ENCODE data around the gene OR11A1.
"Not testable (repeated sequence)": the region's sequence is repeated elsewhere in the genome, so short reads cannot be mapped to it uniquely, and the experiment has no call there.

OR11A1 gene

DNA sequence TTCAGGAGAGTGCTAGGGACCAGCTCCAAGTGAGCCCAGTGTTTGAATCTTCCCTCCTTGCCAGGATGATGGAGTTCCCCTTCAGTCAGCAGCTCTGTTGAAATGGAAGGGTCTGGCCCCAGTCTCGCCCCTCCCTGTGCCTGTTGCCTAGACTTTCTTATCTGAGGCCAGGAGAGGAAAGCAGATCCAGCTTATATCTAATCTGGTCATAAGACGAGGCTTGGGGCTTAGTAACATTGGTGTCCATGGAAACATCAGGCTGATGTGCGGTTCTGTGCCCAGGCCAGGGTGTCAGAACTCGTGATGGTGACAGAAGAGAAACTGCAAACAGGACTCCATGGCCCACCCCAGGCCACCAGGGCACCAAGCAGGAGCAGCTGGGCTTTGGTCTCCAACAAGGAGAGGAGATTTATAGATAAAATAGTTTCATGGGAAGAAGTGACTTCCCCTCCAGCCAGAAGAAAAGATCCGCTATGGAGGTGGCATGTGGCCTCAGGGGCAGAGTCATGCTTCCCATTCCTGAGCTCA is 21.1 kb upstream of the OR11A1 start:
- DNase-seq = no peak

DNA sequence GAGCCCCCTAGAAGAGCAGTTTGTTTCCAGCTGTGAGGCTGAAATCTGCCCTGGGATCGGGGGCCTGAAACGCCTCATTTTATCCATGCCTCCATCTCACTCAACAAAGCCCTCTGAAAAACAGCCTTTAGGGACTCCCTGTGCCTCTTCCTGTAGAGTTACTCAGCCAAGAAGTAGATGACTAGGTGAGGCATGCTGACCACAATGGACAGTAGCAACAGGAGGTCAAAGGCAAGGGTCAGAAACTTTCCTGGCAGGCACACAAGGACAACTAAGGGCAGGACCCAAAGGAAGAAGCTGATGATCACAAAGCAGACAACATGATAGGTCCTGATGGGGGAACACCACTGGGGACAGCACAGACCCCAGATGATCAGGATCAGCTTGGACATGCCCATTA is 18.1 kb upstream of the OR11A1 start:
- no peak for DNase-seq

DNA sequence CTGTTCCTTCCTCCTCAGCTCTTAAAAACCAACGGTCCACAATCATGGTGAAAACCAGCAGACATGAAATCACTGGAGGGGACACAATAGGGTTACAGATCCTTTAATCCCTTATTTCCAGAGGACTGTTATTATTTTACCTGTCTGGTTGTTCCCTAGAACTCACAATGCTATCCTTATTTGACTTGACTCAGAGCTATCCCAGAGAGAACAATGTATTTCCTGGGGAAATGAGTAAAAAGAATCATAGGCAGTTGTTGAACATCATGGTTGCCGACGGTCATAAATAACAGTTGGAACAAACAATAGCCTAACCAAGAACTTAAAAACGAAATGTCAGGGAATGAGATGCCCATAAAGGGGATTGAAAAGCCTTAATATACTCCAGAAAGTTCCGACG is 9.4 kb upstream of the OR11A1 start:
- DNase-seq = no peak

- no peak for DNase-seq
These were observed 8.9 kb upstream of the OR11A1 start for GRCh38 chr6:29465801-29466200.

DNA sequence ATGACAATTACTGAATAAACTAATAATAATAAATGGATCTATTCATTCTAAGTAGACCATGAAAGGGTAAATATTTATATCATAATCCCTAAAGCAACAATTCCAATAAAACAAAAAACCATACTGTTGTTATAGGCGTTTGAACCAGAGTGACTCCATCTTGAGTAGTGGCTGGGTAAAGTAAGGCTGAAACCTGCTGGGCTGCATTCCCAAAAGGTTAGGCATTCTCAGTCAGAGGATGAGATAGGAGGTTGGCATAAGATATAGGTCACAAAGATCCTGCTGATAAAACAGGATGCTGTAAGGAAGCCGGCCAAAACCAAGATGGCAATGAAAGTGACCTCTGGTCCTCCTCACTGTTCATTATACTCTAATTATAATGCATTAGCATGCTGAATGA is 8.4 kb upstream of the OR11A1 start:
- DNase-seq = no peak

GRCh38 chr6:29462022-29462421 is 5.2 kb upstream of the OR11A1 start:
- no peak for DNase-seq

- DNase-seq = no peak
These were observed 4.3 kb upstream of the OR11A1 start for GRCh38 chr6:29461021-29461814.

DNA sequence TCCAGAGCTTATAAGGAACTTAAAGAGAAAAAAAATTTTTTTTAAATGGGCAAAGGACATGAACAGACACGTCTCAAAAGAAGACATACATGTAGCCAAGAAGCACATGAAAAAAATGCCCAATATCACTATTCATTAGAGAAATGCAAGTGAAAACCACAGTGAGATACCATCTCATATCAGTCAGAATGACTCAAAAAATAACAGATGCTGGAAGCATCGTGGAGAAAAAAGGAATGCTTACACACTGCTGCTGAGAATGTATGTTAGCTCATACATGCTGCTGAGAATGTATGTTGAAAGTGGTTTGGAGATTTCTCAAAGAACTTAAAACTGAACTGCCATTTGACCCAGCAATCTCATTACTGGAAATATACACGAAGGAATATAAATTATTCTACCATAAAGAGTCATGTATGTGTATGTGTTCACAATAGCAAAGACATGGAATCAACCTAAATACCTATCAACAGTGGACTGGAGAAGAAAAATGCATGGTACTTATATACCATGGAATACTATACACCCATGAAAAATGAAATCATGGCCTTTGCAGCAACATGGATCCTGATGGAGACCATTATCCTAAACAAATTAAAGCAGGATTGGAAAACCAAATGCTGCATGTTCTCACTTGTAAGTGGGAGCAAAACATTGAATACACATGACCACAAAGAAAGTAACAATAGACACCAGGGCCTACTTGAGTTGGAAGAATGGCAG is 5.2 kb downstream of the OR11A1 start:
- DNase-seq = no peak

DNA sequence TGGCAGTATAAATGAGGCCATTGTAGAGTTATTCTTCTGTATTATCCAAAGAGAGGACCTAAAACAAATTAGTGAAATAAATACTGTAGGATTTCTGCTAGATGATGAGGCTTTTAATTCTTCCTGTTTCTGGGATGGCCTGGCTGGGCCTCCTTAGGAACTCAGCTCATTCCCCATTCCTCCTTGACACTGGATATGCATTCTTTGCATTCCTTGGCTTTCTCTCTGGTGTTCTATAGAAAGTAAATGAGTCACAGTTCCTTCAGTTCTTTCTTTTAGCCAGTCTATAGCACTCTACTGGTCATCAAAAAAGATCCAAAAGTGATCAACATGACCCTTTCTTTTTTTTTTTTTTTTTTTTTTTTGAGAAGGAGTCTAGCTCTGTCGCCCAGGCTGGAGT is 9.2 kb downstream of the OR11A1 start:
- DNase-seq = no peak

DNA sequence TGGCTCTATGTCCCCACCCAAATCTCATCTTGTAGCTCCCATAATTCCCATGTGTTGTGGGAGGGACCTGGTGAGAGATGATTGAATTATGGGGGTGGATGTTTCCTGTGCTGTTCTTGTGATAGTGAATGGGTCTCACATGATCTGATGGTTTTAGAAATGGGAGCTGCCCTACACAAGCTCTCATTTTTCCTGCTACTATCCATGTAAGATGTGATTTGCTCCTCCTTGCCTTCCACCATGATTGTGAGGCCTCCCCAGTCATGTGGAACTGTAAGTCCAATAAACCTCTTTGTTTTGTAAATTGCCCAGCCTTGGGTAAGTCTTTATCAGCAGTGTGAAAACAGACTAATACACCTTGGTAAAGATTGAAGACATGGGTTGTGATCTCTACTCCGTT is 12.8 kb downstream of the OR11A1 start:
- DNase-seq = not testable (repeated sequence)

GRCh38 chr6:29442719-29443118 is 14.2 kb downstream of the OR11A1 start:
- DNase-seq = no peak

- DNase-seq = no peak
These were observed 17.9 kb downstream of the OR11A1 start, which contains the start of gene OR10C1 for GRCh38 chr6:29439006-29439405. Gene OR10C1 (plus strand): TSS chr6:29439306. CDS start chr6:29440016, 710 bp downstream.

DNA sequence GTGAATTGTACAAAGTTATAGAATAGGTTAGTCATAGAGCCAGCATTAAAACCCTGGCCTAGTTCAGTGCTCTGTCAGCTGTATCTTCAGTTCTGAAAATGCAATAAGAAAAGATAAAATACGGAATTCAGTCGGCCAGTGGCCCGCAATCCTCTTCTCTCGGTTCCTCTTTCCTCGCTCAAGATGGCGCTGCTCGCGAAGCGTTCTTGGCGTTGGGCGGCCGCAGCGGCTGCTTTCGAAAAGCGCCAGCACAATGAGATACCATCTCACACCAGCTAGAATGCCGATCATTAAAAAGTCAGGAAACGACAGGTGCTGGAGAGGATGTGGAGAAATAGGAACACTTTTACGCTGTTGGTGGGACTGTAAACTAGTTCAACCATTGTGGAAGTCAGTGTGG is 20.1 kb downstream of the OR11A1 start:
- DNase-seq = not testable (repeated sequence)

DNA sequence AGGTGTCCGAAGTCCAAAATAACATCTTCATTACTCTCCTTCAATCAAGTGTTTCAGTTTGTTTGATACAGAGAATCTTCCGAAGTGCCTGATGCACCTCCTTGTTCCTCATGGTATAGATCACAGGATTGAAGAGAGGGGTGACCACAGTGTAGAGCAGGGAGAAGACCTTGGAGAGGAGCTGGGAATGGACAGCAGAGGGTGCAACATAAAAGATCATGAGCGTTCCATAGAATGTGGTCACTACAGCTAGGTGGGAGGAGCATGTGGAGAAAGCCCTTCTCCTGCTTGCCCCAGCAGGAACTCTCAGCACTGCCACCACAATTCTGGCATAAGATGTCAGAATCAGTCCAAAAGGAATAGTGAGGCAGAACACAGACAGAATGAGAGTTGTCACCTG is 30.2 kb downstream of the OR11A1 start:
- DNase-seq = no peak

DNA sequence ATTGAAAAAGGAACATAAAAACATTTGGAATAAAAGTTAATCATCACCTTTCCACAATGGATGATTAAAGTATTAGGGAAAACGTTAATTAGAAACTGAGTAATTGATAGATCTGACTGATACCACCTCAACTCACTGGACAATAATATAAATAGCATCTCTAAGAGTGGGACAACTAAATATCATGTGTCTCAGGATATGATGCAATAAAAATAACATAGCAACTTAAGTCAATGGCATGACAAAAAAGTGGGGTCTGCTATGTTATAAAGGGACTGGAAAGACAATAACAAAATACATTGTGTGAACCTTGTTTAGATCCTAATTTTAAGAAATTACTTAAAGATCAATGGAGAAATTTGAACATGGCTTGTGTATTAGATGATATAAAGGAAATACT is 31.8 kb downstream of the OR11A1 start:
- DNase-seq = no peak

DNA sequence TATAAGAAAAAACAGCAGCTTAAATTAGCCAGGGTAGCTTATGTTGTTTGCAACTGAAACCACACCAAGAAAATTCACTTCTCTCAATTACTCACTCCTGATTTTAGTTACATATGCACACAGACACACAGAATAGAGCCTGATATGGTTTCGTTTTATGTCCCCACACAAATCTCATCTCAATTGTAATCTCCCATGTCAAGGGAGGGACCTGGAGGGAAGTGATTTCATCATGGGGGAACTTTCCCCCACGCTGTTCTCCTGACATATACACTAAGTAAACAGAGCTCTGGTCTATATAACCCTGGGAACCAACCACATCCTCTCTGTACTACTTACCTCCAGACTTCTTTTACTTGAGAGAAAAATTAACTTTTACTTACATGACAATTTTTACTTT is 32.3 kb downstream of the OR11A1 start:
- DNase-seq = peak; percentile 16

DNA sequence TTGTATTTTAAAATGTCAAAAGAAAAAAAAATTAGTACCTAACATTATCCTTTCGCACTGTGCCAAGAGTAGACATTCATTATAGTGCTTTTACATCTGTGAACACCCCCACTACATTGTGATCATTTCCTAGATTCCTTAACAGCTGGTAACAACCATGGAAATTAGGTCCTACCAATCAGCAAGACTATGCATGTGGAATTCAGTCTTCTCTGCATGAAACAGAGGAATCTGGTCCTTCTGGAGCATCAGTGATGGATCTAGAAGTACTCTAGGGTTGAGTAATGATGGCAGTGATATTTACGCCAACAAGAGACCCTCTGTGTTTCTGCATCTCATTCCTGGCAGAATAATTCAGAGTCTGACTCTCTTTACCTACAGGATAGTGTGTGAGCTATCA is 32.7 kb downstream of the OR11A1 start:
- DNase-seq = no peak

GRCh38 chr6:29419516-29419915 is 37.4 kb downstream of the OR11A1 start:
- no peak for DNase-seq

DNA sequence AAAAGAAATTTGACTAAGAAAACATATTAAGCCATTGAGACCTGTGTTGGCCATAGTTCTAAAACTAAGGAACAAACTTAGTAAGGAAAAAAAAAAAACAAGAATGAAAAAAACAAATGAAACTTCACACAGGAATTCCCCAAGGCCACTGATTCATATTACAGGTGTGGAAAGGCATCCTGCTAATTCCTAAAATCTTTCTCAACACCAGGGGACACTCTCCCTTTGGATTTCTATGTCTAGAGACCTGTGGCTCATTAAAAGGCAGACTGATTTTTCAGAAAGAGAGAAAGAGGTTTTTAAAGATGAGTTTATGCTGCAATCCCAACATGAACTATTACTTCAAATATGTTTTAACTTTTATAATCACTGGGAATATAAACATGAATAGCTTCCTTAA is 42.3 kb downstream of the OR11A1 start, which contains the start of gene OR12D1:
Gene OR12D1, plus strand, starts transcription at position 341 of the 400 bp plus-strand sequence.
- DNase-seq = no peak

DNA sequence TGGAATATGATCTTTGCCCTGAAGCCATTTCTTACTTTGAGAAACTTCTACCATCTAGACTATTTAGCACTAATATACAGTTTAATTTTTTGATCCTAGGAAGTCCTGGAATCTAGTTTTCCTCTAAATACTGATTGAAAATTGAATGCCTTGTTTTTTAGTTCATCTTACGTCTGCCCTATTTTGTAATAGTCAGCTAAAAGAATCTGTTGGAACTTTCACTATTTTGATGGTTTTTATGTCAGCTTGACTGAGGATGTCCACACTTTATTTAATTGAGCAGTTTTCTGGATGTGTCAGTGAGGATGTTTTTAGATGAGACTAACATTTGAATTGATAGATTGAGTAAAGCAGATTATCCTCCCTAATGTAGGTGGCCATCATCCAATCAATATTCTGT is 53.1 kb downstream of the OR11A1 start:
- DNase-seq = no peak

DNA sequence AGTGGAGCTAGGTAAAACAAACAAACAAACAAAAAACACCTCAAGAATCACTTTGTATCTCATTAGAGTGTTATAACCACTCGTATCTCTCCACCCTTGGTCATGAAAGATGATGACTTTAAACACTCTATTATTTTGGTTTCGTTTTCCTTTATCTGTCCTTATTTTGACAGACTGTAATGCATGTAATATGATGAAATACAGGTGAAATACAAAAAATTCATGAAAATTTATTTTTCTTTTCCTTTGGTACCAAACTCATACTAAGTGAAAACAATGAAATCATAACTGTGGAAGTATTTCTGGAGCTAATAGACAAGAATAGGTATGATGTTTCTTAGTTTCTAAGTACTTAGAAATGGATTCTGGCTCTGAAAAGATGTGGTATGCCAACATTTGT is 57.3 kb downstream of the OR11A1 start:
- no peak for DNase-seq

GRCh38 chr6:29395331-29395730 is 61.5 kb downstream of the OR11A1 start, which contains the start of gene OR12D2:
Gene OR12D2 (plus strand): TSS chr6:29395631. CDS start chr6:29396700, 1,069 bp downstream.
- DNase-seq = no peak

- DNase-seq = no peak
These were observed 68.3 kb downstream of the OR11A1 start for GRCh38 chr6:29388533-29388932.

GRCh38 chr6:29376003-29376402 is 80.9 kb downstream of the OR11A1 start:
- DNase-seq = no peak

Measured in activated CD4-positive, alpha-beta T cell treated with anti-CD3 and anti-CD28 coated beads, Interleukin-2, Interleukin-6, amounts not matched to agents 100 ng/mL and 50 ng/mL, durations not matched to agents 16 hours and 8 hours (primary cell).